WTC11 (cell line): Measurements from ENCODE around the gene ERMAP.

Experiments used
- ATF2 ChIP-seq: sonication (generic); formaldehyde crosslinking; IDR thresholded peaks from 2 replicates; pipeline ENCODE4 v1.8.1; 2022; ENCODE audit warnings: low read depth, missing genetic modification reagents, borderline replicate concordance
- CBFB ChIP-seq: sonication (generic); formaldehyde crosslinking; IDR thresholded peaks from 2 replicates; pipeline ENCODE4 v1.8.1; 2022; ENCODE audit warnings: mild to moderate bottlenecking, low read depth, missing genetic modification reagents
- GABPB1 ChIP-seq: sonication (generic); formaldehyde crosslinking; IDR thresholded peaks from 2 replicates; pipeline ENCODE4 v1.8.1; 2023; ENCODE audit warnings: mild to moderate bottlenecking, missing genetic modification reagents
- ZNF317 ChIP-seq: sonication (generic); formaldehyde crosslinking; IDR thresholded peaks from 2 replicates; pipeline ENCODE4 v1.8.1; 2023; ENCODE audit warnings: low read depth, mild to moderate bottlenecking, moderate library complexity, missing genetic modification reagents, borderline replicate concordance
- TF ChIP-seq, protein P1 (sequence below): fragments of 200-600 bp; IDR thresholded peaks from 2 replicates; pipeline ENCODE4 v1.8.0; 2022; ENCODE audit warnings: antibody characterized with exemption

- TF ChIP-seq, protein P1, sequence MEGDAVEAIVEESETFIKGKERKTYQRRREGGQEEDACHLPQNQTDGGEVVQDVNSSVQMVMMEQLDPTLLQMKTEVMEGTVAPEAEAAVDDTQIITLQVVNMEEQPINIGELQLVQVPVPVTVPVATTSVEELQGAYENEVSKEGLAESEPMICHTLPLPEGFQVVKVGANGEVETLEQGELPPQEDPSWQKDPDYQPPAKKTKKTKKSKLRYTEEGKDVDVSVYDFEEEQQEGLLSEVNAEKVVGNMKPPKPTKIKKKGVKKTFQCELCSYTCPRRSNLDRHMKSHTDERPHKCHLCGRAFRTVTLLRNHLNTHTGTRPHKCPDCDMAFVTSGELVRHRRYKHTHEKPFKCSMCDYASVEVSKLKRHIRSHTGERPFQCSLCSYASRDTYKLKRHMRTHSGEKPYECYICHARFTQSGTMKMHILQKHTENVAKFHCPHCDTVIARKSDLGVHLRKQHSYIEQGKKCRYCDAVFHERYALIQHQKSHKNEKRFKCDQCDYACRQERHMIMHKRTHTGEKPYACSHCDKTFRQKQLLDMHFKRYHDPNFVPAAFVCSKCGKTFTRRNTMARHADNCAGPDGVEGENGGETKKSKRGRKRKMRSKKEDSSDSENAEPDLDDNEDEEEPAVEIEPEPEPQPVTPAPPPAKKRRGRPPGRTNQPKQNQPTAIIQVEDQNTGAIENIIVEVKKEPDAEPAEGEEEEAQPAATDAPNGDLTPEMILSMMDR: no peak
- TF ChIP-seq GABPB1 (CRISPR knock-in tag) (no peak), ZNF317 (no peak), CBFB (no peak), ATF2 (CRISPR knock-in tag) (no peak)
Measured at GRCh38 chr1:42853116-42853884, 36.4 kb downstream of the ERMAP start.
